GM21529 (cell line): ENCODE data around the gene AMBRA1.

ENCODE experiments used
- ATAC-seq: cut with Tn5 transposase; IDR thresholded peaks from one replicate; pipeline ENCODE4 v1.9.1; 2021; ENCODE audit not compliant: unreplicated experiment

Gene AMBRA1, protein sequence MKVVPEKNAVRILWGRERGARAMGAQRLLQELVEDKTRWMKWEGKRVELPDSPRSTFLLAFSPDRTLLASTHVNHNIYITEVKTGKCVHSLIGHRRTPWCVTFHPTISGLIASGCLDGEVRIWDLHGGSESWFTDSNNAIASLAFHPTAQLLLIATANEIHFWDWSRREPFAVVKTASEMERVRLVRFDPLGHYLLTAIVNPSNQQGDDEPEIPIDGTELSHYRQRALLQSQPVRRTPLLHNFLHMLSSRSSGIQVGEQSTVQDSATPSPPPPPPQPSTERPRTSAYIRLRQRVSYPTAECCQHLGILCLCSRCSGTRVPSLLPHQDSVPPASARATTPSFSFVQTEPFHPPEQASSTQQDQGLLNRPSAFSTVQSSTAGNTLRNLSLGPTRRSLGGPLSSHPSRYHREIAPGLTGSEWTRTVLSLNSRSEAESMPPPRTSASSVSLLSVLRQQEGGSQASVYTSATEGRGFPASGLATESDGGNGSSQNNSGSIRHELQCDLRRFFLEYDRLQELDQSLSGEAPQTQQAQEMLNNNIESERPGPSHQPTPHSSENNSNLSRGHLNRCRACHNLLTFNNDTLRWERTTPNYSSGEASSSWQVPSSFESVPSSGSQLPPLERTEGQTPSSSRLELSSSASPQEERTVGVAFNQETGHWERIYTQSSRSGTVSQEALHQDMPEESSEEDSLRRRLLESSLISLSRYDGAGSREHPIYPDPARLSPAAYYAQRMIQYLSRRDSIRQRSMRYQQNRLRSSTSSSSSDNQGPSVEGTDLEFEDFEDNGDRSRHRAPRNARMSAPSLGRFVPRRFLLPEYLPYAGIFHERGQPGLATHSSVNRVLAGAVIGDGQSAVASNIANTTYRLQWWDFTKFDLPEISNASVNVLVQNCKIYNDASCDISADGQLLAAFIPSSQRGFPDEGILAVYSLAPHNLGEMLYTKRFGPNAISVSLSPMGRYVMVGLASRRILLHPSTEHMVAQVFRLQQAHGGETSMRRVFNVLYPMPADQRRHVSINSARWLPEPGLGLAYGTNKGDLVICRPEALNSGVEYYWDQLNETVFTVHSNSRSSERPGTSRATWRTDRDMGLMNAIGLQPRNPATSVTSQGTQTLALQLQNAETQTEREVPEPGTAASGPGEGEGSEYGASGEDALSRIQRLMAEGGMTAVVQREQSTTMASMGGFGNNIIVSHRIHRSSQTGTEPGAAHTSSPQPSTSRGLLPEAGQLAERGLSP (N-terminal part only)

GRCh38 chr11:46593550-46594373 lies at the start of gene AMBRA1:
Gene AMBRA1 (minus strand): TSS chr11:46594023. CDS start chr11:46548380, 45,643 bp downstream.
- ATAC-seq, result peak; percentile 71

DNA sequence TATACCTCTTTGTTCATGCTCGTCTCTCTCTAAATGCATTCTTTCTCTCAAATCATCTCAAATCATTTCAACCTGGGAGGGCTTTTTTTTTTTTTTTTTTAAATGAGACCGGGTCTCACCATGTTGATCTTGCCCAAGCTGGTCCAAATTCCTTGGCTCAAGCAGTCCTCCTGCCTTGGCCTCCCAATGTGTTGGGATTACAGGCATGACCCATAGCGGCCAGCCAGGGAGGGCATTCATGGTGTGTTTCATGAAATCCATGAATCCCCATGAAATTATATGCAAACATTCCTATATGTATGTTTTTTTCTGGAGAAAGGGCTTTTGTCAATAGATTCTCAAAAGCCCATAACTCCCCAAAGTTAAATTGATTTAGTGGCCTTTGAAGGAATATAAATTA lies 49.7 kb upstream of the AMBRA1 start:
- ATAC-seq, result no peak

DNA sequence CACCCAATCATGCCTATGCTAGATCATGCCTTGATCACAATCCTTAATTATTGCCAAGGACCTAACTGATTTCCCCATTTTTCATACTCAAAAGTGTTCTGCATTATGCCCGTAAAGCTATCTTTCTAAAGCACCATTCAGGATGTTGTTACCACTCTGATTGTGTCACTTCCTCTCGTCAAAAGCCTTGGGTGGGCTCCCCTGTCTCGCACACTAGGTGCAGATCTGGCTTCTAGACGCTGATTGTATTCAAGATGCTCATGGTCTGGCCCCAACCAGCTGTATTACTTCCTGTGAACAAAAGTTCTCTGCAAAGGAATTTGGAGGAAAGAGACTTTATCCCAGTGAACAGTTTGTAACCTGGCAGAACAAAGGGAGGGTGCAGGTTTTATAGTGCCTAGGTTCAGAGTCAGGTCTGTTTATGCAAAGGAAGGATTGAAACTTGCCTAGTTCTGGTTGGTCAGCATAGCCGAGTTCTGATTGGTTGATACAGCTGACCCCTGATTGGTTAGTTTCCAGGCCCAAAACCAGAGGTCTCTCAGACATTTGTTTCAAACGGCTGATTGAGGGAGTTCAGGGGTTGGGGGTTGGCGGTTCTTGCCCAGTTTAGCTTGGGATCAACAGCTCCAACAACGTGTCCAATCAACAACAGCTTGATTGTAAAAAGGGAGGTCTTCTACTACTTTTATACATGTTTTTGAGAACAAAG lies 49.0 kb upstream of the AMBRA1 start:
- no peak for ATAC-seq

DNA sequence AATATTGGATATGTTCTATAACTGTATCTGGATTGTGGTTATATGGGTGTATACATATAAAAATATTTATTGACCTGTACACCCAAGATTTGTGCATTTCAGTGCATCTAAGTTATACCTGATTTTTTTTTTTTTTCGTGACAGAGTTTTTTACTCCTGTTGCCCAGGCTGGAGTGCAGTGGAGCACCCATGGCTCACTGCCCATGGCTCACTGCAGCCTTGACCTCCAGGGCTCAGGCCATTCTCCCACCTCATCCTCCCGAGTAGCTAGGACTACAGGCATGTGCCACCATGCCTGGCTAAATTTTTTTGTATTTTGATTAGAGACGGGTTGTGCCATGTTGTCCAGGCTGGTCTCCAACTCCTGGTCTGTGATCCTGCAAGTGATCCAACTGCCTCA lies 47.8 kb upstream of the AMBRA1 start:
- ATAC-seq, result no peak

DNA sequence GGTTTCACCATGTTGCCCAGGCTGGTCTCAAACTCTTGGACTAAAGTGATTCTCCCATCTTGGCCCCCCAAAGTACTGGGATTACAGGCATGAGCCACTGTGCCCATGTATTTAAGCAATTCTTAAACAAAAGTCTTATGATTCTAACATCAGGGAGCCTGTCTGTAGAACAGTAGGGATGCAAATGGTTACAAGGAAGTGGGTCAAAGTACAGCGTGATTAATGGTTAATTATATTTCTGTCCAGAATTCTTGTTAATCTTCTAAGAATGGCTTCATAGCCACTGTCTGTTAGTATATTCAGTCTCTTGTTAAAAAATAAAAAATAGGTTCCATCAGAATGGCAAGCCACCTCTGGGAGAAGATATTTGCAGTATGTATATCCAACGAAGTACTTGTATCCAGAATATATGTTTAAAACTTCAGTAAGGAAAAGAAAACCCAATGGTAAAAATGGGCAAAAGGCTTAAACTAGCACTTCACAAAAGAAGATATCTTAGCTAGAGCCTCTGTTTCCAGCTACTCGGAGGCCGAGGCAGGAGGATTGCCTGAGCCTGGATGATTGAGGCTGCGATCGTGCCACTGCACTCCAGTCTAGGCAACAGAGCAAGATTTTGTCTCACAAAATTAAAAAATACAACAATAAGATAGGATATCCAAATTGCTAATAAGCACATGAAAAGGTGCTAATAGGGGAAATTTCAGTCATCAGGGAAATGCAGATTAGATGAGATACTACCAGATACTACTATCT lies 46.4 kb upstream of the AMBRA1 start:
- no peak for ATAC-seq

- no peak for ATAC-seq
Observed at GRCh38 chr11:46639197-46639839, 45.5 kb upstream of the AMBRA1 start.

GRCh38 chr11:46637546-46637945 lies 43.7 kb upstream of the AMBRA1 start:
- no peak for ATAC-seq

DNA sequence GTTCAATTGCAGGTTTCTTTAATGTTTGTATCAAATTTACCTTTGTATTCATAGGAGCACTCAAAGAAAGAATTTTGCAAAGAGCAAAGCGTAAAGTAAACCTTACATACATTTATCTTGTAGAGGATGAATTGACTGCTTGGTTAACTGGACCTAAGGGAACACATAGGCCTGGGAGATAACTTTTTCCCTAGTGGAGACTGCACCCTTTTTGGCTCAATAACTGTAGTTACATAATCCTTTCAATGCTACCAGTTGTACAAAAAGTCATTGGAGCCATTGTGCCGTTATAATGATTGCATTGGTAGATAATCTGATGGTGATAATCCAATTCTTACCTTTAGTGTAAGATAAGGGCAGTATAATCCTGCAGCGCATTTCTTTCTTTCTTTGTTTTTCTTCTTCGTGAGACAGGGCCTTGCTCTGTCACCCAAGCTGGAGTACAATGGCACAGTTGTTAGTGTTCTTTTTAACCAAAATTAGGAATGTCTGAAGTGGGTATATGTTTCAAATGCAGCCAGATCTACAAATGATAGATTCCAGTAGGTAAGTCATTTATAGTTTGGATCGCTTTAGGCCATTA lies 41.8 kb upstream of the AMBRA1 start:
- no peak for ATAC-seq

- no peak for ATAC-seq
Observed at GRCh38 chr11:46633291-46634217, 39.7 kb upstream of the AMBRA1 start.

DNA sequence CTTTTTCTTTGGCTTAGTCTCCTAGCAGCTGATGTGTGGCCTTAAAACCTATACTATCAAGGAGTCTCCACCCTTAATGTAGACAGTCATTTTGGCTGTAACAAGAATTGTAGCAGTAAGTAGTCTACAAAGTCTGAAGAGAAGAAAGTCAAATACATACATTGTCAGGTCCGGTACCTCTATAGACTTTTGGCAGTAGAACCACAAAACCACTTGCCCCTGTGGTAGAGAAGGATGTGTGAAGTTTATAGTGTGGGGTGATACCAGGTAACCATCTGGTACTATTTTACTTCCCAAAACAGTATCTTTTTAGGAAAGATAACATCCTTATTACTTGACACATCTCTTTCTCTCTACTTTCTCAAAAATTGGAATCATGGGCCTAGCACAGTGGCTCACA lies 38.7 kb upstream of the AMBRA1 start:
- ATAC-seq, result no peak

- ATAC-seq, result no peak
Observed at GRCh38 chr11:46631676-46632075, 37.9 kb upstream of the AMBRA1 start.

DNA sequence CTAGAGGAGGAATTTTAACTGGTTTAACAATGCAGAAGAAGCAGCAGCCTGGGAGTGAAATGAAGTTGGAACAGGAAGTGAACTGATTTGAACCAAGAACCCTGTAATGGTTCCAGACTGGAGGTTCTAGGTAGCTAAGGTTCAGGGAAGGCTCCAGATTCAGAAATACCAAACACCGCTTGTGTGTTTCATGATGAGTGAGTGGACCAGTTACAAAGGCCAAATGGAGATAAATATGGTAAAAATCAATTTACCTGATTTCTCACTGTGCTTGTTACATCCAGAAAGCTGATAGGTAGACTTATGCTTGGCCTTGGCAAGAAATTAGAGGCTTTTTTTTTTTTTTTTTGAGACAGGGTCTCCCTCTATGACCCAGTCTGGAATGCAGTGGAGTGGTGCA lies 36.4 kb upstream of the AMBRA1 start:
- ATAC-seq, result no peak

DNA sequence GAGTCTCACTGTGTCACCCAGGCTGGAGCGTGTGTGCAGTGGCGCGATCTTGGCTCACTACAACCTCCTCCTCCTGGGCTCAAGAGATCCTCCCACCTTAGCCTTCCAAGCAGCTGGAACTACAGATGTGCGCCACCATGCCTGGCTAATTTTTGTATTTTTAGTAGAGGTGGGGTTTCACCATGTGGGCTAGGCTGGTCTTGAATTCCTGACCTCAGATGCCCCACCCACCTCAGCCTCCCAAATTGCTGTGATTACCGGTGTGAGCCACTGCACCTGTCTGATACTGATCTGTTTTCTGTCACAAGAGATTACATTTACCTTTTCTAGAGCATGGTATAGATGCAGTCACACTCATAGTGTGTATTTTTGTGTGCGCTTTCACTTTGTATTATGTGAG lies 35.1 kb upstream of the AMBRA1 start:
- ATAC-seq, result no peak

DNA sequence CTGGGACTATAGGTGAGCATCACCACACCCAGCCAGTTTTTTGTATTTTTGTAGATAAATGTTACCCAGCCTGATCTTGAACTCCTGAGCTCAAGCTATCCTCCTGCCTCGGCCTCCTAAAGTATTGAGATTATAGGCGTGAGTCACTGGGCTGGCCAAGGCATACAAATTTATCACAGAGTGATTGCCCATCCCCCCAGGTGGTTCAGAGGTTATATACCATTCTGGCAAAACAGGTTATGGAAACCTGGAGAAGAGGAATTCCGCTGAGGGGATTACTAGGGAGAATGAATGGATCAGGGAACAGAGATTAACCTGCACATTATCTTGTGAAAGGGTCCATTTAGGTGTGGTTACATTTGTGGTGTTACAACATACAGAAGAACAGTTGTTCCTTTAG lies 31.6 kb upstream of the AMBRA1 start:
- ATAC-seq, result no peak

DNA sequence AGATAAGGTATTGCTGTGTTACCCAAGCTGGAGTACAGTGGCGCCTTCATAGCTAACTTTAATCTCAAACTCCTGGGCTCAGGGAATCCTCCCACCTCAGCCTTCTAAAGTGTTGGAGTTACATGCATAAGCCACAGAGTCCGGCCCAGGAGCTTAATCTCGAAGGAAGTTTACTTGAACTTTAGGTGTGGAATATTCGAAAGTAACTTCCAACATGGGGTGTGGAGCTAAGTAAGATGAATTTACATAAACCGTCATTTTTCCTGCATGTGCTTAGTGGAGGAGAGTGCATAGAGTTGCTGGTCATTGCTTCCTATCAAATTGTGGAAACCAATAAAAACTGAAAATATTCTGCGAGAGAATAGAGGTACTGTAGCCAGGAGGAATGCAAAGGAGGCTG lies 25.0 kb upstream of the AMBRA1 start:
- no peak for ATAC-seq

DNA sequence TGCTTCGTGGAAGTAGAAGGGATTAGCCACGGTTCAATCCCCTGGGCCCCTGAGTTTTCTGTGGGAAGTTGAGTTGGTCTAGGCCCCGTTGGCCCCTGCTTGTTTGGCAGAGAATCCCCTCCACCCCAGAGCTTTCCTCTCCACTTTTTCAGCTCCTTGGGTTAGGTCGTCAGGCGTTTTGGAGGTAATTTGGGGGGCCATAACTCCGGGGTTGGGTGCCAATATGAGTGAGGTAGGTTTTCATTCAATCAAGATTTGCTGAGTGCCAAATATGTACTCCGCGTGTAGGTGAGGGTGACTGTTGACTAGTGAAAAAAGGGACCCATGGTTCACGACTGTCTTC lies 24.1 kb upstream of the AMBRA1 start:
- no peak for ATAC-seq
